Neural progenitor cell (in vitro differentiated cells): ENCODE measurements around the gene ITPR2.

ENCODE experiments used
- EZH2 ChIP-seq: fragments of 200-600 bp; sonication (generic); IDR thresholded peaks from 2 replicates; pipeline ENCODE4 v1.6.1; 2017; ENCODE audit warnings: antibody characterized with exemption, mild to moderate bottlenecking, moderate library complexity
- TF ChIP-seq, protein P1 (sequence below): fragments of 200-600 bp; sonication (generic); IDR thresholded peaks from 2 replicates; pipeline ENCODE4 v1.5.1; 2017; ENCODE audit warnings: antibody characterized with exemption, mild to moderate bottlenecking

DNA sequence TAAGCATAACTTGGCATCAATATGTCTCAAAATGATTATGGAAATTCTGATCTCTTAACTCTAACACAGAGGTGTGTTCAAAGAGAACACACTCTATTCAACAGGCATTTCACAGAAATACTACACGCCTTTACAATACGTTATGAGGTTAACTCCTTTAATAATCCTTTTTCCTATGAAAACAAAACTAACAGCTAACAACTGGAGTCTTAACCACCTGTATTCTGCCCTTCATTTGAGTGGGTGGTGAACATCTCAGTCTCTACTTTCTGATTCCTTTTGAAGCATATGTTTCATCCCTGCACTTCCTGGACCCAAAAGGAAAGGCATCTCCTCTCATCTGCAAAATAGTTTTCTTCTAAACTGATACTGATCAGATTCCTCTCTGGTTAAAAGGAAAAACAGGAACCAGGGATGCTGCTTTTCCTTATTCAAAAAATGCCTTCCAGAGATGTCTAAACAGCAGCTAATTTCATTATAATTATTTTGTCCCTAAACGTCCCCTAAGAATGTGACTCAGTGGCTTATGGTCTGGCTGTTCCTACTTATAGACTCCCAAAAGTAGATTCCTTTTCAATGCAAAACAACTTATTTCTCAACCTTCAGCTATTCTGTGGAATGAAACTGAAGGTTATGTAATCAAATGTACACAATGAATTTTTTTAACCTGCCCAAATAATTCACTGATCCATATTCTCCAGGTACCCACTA is 24.1 kb downstream of the ITPR2 start:
- TF ChIP-seq, protein P1, sequence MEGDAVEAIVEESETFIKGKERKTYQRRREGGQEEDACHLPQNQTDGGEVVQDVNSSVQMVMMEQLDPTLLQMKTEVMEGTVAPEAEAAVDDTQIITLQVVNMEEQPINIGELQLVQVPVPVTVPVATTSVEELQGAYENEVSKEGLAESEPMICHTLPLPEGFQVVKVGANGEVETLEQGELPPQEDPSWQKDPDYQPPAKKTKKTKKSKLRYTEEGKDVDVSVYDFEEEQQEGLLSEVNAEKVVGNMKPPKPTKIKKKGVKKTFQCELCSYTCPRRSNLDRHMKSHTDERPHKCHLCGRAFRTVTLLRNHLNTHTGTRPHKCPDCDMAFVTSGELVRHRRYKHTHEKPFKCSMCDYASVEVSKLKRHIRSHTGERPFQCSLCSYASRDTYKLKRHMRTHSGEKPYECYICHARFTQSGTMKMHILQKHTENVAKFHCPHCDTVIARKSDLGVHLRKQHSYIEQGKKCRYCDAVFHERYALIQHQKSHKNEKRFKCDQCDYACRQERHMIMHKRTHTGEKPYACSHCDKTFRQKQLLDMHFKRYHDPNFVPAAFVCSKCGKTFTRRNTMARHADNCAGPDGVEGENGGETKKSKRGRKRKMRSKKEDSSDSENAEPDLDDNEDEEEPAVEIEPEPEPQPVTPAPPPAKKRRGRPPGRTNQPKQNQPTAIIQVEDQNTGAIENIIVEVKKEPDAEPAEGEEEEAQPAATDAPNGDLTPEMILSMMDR: no peak
- TF ChIP-seq EZH2: no peak
